GM19397 (cell line): ENCODE results near the gene CYGB.

Source experiments
- ATAC-seq: cut with Tn5 transposase; IDR thresholded peaks from one replicate; pipeline ENCODE4 v1.9.1; 2021; ENCODE audit warnings: mild to moderate bottlenecking, moderate library complexity; ENCODE audit not compliant: unreplicated experiment

CYGB gene

DNA sequence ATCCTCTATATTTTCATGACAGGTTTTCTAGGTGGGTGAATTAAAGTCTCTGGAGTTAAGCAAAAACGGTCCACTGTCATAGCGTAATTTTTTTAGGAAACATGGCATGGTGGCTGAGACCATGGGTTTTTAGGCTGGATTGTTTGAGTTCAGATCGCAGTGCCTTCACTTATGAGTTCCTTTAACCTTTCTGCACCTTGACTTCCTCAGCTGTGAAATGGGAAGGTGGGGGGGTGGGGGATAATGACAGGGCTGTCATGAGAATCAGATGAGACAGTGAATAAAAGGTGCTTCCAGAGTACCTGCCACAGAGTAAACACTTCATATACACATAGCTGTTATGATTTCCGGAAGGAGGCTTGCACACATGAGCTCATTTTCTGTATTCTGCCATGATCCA is 14.2 kb upstream of the CYGB start:
- no peak for ATAC-seq

DNA sequence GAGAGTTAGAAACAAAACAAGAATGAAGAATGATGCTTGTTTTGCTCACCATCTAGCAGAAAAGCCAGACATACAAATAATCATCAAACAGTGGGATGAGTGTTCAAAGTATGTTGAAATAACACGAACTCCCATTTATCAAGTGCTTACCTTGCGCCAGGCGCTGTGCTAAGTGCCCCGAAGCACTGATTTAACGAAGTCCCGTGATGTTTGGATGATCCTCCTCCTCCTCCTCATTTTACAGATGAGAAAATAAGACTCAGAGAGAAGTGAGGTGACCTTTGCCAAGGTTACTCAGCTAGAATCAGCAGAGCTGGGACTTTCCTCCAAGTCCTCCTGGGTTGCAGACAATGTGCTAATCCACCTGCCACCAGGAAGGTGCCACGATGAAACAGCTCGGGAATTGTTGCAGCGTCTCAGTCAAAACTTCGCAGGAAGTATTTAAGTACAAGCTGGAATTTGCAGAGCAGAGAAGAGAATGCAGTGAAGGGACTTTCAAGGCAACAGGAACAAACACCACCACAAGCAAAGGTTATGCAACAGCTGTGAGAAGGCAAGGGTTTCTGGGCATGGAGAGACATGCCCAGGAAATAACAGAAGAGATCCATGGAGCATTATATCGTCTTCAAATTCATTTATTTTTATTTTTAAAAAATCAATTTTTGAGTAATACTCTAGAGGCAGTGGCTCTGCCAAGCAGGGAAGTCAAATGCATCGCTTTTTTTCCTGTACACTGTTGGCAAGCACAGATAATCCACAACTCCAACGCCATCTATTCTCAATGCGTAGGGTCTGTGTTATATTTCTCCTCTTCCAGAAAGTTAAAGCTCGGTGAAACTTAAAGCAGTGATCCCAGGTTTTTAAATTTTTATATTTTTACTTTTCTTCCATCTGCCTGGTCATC is 13.5 kb upstream of the CYGB start:
- no peak for ATAC-seq

DNA sequence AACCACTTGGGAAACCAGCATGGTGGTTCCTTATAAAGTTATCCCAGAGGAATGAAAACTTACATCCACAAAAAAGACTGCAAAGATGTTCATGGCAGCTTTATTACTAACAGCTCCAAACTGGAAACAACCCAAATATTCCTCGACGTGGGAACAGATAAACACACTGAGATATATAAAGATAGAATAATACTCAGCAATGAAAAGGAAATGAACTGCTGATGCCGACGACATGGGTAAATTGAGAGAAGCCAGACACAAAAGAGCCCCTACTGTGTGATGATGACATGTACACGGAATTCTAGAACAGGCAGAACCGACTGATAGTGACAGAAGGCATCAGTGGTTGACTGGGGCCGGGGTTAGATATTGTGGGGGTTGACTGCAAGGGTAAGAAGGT is 12.0 kb upstream of the CYGB start:
- ATAC-seq = no peak

DNA sequence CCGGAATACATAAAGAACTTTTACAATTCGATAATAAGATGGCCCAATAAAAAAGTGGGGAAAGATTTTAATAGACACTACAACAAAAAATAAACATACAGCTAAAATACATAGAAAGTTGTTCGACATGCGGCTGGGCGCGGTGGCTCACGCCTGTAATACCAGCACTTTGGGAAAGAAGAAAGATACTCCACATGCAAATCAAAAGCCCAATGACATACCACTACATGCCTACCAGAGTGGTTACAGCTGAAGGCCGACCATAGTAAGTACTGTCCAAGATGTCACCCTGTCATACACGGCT is 11.7 kb upstream of the CYGB start:
- ATAC-seq = no peak

DNA sequence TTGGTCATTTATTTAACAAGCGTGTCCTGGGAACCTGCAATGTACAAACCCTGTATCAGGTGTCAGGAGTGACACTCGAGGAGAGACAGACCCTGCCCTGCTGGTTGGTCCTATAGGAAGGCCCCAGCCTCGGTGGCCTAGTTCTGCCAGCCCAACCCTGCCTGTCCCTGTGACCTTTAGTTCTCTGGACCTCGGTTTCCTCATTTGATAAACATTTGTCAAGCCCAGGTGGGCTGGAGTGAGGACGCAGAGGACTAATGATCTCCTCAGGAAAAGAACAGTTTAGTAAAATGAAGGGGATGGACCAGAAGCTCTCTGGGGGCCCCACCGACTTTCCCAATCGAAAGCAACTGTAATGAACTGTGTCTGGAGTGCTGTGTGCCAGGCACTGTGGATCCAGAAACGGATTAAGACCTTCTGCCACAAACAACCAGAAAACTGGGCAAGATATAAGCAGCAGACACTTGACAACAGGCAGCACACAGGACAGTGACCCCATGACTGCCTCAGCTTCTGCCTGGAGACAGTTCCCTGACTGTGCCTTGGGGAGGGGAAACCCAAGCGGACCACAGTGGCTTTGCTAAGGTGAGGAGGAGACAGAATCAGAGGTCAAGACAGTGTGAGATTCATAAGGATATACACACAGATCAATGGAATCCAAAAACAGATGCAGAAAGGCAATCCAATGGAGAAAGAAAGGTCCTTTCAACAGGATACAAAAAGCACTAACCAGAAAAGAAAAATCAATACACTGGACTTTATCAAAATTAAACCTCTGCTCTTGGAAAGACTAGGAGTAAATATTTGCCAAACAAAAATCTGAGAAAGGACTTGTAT is 11.1 kb upstream of the CYGB start:
- no peak for ATAC-seq

DNA sequence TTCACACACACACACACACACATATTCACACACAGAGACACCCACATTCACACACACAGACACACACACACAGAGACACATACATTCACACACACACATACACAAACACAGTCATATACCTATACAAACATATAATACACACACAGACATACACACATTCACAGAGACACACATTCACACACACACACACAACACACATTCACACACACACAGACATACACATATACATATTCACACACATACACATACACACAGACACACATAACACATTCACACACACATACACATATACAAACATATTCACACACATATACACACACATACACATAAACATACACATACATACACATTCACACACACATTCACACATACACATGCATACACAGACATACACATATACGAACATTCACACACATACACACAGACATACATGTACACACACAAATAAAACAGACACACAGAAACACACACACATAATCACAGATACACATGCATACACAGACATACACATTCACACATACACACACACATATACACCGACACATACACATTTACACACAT is 10.2 kb upstream of the CYGB start:
- no peak for ATAC-seq

DNA sequence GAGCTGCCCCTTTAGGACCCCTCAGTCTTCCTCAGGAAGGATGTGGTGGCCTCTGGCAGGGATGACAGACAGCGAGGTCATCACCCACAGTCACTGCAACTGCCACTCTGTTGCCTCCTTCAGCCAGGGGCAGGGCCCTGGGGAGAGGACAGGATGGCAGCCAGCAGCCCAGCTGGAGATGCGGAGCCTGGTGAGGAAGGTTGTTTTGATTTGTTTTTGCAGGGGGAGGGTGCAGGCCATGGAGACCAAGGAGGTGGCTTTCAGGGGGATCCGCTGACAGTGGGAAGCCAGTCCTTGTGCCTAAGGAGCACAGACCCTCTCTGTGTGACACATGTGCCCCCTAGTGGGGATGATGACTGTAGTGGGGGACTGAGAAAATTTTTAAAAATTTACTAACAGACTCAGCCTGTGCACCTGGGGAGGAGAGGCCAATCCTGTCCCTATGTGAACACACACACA is 9.7 kb upstream of the CYGB start:
- no peak for ATAC-seq

DNA sequence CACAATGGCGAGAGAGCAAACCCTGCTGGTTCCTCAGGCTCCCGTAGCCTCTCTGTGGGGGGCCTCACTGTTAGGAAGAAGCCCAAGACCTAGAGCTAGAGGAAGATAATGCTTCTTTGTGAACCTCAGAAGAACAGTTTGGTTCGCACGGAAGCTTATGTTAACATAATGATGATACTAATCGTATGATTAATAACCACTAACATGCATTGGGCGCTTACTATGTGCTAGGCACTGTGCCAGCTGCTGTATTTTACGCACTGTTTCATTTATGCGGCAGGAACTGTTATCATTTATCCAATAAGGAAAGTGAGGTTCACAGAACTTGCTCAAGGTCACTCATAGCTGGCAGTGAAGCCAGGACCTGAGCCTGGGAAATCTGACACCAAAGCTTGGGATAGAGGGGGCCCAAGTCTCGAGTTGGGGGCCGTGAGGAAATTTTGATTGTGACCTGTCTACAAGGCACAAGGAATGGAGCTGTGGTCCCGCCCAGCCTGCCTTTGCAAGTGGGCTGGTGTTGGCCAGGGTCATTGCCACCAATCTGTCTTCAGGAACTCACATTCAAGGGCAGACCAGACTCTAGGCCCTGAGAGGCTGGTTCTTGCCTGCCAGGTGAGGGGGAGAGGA is 9.2 kb upstream of the CYGB start:
- ATAC-seq = no peak

DNA sequence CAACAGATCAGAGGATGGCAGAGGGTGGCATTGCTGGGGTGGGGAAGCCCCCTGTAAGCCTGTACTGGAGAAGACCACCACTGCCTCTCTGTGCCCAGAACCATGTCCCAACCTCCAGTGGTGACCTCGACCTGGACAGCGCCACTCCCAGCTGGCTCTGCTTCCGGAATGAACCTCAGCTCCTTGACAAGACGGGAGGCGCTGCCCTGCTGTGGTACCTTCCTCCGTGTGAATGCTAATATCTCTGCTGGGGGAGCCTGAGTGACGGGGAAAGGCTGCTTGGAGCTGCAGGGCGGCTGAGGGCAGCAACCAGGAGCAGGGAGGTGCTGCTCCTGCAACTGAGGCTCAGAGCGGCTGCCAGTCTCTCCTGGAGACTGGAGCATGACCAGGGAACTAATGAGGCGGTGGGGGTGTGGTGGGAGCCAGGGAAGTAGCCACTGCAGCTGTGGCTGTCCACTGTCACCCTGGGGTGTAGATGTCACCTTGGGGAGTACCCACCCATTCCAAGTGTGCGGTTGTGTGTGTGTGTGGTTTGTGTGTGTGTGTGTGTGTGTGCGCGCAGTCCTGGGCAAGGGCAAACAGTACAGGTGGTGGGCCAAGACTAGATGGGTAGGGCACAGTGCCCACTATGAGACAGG is 8.5 kb upstream of the CYGB start:
- ATAC-seq = no peak

DNA sequence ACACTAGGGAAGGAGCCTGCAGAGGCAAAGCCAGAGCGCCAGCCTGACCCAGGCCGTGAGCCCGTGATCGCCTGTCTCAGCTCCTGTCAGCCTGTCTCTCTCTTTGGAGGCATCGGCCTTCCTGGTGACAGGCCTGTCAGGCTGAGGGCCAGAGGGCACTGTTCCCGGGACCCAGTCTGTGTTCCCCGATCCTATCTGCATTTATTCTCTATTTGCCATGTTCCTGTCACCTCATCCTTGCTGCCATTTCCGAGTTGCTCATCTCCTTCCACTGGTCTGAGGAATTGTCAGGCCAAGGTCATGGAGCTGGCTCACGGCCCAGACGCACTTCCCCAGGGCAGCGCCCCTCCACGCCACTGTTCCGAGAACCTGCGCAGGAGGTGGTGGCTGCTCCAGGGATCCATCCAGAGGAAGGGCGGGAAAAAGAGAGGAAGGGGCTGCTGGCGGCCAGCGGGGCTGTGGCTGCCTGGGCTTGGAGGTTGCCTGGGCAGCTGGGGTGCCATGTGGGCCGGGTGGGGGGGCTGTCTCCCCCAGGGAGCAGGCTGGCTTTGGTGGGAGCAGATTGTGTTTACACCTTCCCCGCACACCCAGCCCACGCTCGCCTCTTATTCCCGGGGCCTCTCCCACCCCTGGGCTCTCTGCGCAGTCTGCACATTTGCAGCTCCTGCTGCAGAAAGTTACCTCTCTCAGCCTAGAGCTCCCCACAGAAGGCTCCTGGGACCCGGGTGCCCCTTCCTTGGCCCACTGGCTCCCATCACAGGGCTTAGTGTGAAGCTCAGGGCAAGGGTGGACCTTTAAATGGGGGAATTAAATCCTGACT is 7.2 kb upstream of the CYGB start:
- no peak for ATAC-seq

DNA sequence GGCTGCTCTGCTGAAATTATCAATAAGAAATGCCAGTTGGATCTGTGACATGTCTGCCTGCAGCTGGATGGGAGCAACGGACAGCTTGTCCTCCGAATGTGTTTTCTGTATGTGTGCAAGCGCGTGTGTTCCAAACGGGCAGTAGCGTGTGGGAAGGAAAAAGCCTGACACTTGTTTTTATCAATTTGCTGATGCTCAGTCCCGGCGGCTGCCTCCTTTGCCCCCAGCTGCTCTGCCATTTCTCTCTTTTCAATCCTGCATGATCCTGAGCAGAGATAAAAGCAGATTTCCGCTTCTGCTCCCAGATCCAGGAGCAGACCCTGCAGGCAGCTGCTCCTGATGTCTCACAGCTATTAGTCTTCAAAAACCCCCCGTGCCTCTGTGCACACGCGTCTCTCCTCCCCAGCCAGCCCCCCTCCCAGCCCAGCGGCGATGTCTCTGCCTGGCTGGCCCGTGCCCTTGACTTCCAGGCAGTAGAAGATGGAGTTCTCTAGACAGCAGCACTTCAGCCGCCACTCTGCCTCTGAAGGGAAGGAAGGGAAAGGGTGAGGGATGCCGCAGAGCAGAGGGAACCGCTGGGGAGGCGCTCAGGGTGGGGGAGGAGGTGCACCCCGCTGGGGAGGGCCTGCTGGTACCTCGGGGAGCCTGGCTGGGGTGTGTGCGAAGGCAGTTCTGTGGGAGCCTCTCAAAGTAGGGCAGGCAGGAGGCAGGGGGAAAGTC is 6.5 kb upstream of the CYGB start:
- no peak for ATAC-seq

DNA sequence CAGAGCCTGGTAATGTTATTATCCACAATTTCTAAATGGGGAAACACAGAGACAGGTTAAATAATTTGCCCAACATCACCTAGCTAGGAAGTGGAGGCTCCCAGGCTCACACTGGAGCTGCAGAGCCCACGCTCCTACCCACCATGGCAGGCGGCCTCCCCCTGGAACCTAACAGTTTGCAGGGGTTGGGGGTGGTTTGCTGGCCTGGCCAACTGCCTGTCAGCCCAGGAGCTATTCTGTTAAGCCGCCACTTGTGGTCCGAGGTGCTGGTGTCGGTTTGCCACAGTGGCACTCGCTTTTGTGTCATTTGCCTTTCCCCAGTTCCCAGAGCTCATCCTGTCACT is 5.9 kb upstream of the CYGB start:
- no peak for ATAC-seq

DNA sequence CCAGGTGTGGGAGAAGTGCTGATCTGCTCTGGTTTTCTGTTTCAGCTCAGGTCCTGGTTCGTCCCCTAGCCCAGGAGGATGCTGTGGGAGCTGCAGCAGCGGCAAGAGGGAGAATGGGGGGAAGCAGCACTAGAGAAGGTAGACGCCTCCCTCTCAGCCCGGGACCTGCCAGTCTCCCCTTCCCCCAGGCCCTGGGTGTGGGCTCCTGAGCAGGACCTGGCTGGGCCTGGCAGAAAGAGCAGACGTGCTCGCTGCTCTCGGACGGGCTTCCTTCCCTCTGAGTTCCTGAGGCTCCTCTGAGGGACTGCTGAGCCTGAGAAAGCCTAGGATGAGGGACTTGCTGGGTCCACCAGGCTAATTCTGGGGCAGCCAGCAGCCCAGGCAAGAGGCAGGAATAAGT is 5.5 kb upstream of the CYGB start:
- no peak for ATAC-seq

DNA sequence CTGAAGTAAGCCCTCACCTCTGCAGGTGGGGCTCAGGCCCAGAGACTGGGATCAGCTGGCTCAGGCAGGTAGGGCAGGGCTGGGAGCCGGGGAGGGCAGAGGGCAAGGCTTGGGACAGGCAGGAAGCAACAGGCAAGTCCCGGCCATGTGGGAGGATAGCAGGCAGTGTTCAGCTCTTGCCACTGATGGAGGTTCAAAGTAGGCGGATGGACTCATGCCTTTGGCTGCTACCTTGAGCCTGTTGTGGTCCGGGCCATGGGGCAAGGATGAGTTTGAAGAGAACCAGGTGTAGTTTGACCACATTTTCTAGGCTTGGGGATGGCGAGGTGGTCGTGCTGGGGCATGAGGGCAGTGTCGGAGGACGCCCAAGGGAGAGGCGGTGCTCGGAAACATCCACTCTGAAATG is 5.1 kb upstream of the CYGB start:
- no peak for ATAC-seq

DNA sequence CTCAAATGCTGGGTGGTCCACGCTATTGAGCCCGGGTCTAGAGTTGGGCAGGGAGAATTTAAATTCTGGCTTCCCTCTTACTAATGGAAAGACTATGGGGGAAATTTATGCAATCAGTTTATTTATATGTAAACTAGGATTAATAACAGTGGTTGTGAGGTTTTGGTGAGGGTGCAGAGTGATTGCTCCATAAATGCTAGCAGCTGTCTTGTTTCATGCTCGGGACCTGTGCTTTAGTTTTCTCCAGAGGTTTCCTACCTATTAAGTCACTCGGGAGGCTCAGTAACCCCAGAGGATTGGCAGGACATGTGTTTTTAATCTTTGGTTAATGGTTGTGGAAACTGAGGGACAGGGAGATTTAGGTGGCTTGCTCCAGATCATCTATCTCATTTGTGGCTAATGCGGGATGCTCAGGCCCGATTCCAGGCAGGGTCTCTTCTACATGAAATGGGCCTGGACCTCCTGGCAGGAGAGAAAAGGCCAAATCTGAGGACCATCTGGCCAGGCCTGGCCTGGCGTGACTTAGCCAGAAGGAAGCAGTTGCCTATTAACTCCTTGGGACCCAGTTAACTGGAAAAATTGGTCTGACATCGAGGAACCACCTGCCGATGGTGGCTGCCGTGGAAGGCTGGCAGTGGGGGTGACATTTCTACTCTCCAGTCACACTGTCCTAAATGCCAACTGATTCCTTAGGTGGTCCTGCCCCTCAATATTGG is 4.4 kb upstream of the CYGB start:
- ATAC-seq = no peak

DNA sequence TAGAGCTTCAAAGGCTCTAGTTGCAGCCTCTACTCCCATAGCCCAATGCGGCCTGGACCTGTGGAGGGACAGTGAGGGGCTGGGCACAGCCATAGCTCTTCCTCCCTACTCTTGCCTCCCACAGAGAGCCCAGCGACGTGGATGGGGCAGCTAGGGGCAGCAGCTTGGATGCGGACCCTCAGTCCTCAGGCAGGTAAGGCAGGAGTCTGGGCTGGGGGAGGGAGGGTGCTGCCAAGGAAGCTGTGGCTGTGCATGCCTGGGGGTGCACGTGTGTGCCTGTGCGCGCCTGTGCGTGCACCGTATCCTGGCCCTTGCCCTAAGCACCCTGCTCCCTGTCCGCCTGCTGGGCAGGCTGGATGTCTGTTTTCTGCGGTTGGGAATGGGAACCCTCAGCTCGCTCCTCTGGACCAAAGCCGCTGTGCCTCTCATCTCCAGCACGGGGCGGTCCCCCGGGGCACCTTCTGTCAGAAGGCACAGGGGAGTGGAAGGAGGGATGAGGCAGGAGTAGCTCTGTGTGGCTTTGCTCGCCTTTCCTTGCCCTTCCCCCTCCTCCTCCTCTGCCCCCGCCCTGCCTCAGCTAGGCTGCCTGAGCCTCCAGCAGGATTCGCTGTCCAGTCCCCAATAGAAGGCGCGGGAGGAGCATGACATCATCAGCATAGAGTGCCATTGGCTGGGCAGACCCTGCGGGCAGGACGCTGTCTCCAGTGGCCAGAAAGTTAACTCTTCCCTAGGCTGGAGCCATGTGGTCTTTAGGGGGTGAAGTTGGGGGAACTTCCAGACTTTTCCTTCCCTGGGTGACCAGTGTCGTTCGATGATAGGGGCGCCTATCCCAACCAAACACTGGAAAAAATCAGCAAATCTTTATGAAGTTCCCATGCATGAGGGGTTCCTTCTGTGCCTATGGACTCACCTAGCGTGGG is 3.1 kb upstream of the CYGB start:
- ATAC-seq = no peak

DNA sequence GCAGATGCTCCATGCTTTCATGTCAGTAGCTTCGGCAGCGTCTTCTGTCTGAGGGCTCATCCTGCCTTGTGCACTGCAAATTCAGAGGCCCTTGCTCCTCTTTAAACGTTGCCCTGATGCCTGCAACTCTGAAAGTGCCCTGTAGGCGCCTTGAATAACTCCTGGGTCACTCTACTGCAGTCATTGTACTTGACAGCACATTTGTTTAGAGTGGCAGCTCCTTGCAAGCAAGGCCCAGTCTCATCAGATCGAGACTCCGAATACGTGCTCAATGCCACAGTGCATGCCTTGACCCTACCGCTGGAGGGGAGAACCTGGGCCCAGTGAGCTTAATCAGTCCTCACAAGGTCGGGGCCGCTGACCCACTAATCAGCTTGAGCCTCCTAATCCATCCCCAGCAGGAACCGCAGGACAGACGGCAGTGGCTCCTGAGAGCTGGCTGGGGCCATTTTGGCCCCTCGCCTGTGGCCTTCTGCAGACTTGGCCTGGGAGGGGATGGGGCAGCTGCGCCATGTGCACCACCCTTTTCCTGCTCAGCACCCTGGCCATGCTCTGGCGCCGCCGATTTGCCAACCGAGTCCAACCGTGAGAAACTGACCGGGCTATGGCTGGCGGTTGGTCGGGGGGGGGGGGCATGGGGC is 2.2 kb upstream of the CYGB start, which contains the start of gene PRCD:
TSS of gene PRCD (plus strand) at position 414 of the 641 bp plus-strand sequence. CDS start at position 512, 98 bp downstream.
- no peak for ATAC-seq
